ENCODE results near the gene PIK3R5.

PIK3R5 gene

DNA sequence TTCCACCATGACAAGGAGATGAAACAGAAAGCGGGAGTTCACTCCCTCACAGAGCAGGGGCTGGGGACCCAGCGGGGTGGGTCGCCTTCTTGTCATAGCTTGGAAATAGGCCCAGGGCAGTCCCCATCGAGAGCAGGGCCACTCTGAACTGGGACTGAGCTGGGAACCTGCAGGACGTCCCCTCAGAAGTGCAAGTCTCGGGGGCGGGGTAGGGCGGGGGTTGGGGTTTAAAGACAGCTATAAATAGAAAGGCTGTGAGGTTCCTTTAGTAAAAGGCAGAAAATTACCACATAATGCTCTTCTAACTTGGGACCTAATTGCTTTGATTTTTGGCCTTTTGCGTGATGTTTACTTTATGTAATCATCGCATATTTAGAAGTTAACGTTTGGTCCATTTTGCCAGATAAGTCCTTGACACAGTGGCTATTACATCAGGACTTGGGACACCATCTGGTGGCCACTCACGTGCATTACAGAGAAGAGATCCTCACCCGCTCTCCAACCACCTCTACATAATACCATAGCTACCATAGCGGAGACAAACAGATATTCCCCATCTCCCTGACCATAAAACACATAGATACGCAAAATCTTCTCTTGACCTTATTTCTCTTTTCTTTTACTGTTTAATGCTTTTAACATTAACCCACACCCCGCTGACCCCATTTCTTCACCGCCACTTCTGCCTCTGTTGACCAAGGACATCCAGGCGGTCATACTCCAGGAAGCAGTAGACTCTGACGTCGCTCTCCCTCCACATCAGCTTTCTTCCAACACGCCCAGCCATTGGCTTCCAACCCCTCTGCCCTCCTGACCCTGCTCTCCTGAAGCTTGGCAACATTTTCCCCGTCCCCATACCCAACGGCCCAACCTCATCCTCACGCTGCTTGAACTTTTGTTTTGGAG, 70.6 kb downstream of the PIK3R5 start:
- no peak for TF ChIP-seq TCF12 (IDR thresholded peaks at IDR 0.05; ENCODE audit: low read depth)
- TF ChIP-seq RAD21 (IDR thresholded peaks at IDR 0.05; ENCODE audit: low read depth), result peak; percentile 74

DNA sequence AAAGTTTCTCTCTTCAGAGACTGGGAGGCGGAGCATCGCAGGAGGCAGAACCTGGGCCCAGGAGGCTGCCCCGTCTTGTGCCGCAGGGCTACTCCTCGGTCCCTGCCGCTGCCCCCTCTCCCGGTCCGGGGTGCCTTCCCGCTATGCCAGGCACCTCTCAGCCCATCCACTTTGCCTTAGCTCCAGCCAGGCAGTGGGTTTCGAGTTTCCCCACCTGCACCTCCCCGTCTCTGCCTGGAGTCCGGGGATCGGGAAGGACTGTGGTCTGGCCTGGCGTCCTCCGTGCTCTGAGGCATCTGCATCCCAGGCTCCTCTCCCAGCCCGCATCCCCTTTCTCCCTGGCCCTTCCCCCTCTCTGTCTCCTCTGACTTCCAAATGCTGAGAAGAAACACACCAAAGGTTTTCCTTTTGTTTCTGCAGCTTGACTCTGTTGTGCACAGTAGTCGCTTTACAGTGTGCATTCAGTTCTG, 71.3 kb downstream of the PIK3R5 start:
- TF ChIP-seq TEAD4 (IDR thresholded peaks at IDR 0.05) (no peak), TAF1 (IDR thresholded peaks at IDR 0.05; ENCODE audit: low read depth) (no peak), TCF12 (IDR thresholded peaks at IDR 0.05; ENCODE audit: low read depth) (no peak), NFIC (IDR thresholded peaks at IDR 0.05) (no peak), ZBTB7A (IDR thresholded peaks at IDR 0.05; ENCODE audit: low read depth) (no peak), YY1 (IDR thresholded peaks at IDR 0.05; ENCODE audit: low read depth) (no peak), CEBPB (IDR thresholded peaks at IDR 0.05) (no peak), EP300 (IDR thresholded peaks at IDR 0.05; ENCODE audit: borderline replicate concordance) (no peak), CREB1 (IDR thresholded peaks at IDR 0.05; ENCODE audit: low read depth) (no peak), RAD21 (IDR thresholded peaks at IDR 0.05; ENCODE audit: low read depth) (no peak), EGR1 (IDR thresholded peaks at IDR 0.05) (no peak)
- TF ChIP-seq, protein P1, sequence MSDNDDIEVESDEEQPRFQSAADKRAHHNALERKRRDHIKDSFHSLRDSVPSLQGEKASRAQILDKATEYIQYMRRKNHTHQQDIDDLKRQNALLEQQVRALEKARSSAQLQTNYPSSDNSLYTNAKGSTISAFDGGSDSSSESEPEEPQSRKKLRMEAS (IDR thresholded peaks at IDR 0.05), result no peak
- TF ChIP-seq, protein P2, sequence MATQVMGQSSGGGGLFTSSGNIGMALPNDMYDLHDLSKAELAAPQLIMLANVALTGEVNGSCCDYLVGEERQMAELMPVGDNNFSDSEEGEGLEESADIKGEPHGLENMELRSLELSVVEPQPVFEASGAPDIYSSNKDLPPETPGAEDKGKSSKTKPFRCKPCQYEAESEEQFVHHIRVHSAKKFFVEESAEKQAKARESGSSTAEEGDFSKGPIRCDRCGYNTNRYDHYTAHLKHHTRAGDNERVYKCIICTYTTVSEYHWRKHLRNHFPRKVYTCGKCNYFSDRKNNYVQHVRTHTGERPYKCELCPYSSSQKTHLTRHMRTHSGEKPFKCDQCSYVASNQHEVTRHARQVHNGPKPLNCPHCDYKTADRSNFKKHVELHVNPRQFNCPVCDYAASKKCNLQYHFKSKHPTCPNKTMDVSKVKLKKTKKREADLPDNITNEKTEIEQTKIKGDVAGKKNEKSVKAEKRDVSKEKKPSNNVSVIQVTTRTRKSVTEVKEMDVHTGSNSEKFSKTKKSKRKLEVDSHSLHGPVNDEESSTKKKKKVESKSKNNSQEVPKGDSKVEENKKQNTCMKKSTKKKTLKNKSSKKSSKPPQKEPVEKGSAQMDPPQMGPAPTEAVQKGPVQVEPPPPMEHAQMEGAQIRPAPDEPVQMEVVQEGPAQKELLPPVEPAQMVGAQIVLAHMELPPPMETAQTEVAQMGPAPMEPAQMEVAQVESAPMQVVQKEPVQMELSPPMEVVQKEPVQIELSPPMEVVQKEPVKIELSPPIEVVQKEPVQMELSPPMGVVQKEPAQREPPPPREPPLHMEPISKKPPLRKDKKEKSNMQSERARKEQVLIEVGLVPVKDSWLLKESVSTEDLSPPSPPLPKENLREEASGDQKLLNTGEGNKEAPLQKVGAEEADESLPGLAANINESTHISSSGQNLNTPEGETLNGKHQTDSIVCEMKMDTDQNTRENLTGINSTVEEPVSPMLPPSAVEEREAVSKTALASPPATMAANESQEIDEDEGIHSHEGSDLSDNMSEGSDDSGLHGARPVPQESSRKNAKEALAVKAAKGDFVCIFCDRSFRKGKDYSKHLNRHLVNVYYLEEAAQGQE (IDR thresholded peaks at IDR 0.05; ENCODE audit: low read depth), result no peak

DNA sequence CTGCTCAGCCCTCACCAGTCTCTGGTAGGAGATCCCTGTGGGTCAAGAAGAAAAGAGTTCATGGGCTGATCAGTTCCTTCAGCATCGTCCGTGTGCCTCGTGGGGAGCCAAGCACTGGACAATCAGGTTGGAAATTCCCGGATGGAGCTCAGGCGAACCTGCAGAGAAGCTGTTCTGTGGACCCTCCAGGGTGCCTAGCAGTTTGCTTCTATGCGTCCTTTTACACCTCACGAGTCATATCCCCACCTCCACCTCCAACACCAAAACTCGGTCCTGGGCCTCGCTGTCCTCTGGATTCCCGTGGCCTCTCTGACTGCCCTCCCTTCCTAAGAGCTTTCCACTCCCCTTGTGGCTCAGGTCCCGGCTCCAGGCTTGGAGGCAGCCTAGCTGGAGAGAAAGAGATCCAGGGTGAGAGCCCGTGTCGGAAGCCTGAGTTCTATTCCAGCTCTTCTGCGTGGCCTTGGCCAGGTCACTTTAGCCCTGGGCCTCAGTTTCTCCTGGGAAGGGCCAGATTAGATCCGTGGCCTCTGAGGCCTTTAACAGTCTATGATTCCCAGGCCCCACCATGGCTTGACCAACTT, 71.8 kb downstream of the PIK3R5 start:
- no peak for TF ChIP-seq TAF1 (IDR thresholded peaks at IDR 0.05; ENCODE audit: low read depth)
- no peak for TF ChIP-seq EP300 (IDR thresholded peaks at IDR 0.05; ENCODE audit: borderline replicate concordance)
- TF ChIP-seq CEBPB (IDR thresholded peaks at IDR 0.05), result no peak
- TF ChIP-seq EGR1 (IDR thresholded peaks at IDR 0.05), result no peak
- no peak for TF ChIP-seq ZBTB7A (IDR thresholded peaks at IDR 0.05; ENCODE audit: low read depth)

DNA sequence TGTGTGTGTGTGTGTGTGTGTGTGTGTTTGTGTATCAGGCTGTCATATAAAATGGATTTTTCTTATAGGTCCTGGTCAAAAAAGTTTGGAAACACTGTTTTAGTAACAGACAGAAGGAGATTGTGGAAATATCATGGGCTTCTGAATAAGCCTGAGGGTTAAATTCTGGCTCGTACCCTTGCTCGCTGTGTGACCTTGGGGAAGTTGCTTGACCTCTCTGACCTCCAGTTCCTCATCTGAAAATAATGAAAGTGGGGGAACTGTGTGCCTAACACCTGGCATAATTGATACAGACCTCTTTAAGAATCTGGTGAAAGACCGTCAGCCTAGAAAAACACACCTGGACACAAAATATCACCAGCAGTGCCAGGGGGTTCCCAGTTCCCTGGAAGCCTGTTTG, 72.4 kb downstream of the PIK3R5 start:
- TF ChIP-seq ZBTB7A (IDR thresholded peaks at IDR 0.05; ENCODE audit: low read depth) (no peak), EP300 (IDR thresholded peaks at IDR 0.05; ENCODE audit: borderline replicate concordance) (no peak), FOXM1 (IDR thresholded peaks at IDR 0.05; ENCODE audit: borderline replicate concordance, low read depth) (no peak), TAF1 (IDR thresholded peaks at IDR 0.05; ENCODE audit: low read depth) (no peak), EGR1 (IDR thresholded peaks at IDR 0.05) (no peak), NFIC (IDR thresholded peaks at IDR 0.05) (no peak), CREB1 (IDR thresholded peaks at IDR 0.05; ENCODE audit: low read depth) (no peak), YY1 (IDR thresholded peaks at IDR 0.05; ENCODE audit: low read depth) (no peak), TEAD4 (IDR thresholded peaks at IDR 0.05) (no peak), CEBPB (IDR thresholded peaks at IDR 0.05) (no peak), RAD21 (IDR thresholded peaks at IDR 0.05; ENCODE audit: low read depth) (no peak), TCF12 (IDR thresholded peaks at IDR 0.05; ENCODE audit: low read depth) (no peak)
- TF ChIP-seq, protein P2 (IDR thresholded peaks at IDR 0.05; ENCODE audit: low read depth), result no peak
- TF ChIP-seq, protein P3, sequence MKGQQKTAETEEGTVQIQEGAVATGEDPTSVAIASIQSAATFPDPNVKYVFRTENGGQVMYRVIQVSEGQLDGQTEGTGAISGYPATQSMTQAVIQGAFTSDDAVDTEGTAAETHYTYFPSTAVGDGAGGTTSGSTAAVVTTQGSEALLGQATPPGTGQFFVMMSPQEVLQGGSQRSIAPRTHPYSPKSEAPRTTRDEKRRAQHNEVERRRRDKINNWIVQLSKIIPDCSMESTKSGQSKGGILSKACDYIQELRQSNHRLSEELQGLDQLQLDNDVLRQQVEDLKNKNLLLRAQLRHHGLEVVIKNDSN (IDR thresholded peaks at IDR 0.05), result no peak
- TF ChIP-seq, protein P1 (IDR thresholded peaks at IDR 0.05), result no peak

DNA sequence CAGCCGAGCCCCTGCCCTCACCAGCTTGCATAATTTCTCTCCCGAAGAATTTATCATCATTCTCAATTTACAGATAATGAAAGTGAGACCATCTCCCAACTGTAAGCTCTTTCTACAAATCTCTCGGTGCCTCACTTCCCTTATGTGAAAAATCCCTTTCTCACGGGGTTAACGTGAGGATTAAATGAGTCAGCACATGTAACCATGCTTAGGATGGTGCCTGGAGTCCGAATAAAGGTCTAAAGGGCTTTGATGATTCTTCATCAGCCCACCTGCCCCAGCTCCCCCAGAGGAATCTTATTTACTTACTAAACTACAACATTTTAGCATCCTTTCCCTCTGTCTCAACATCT, 73.2 kb downstream of the PIK3R5 start:
- TF ChIP-seq TCF12 (IDR thresholded peaks at IDR 0.05; ENCODE audit: low read depth), result no peak
- TF ChIP-seq NFIC (IDR thresholded peaks at IDR 0.05), result no peak
- TF ChIP-seq FOXM1 (IDR thresholded peaks at IDR 0.05; ENCODE audit: borderline replicate concordance, low read depth), result no peak
- TF ChIP-seq CREB1 (IDR thresholded peaks at IDR 0.05; ENCODE audit: low read depth), result no peak
- no peak for TF ChIP-seq EGR1 (IDR thresholded peaks at IDR 0.05)
- TF ChIP-seq YY1 (IDR thresholded peaks at IDR 0.05; ENCODE audit: low read depth), result no peak
- TF ChIP-seq, protein P2 (IDR thresholded peaks at IDR 0.05; ENCODE audit: low read depth), result no peak
- no peak for TF ChIP-seq TEAD4 (IDR thresholded peaks at IDR 0.05)
- no peak for TF ChIP-seq TAF1 (IDR thresholded peaks at IDR 0.05; ENCODE audit: low read depth)
- TF ChIP-seq, protein P1 (IDR thresholded peaks at IDR 0.05), result no peak
- no peak for TF ChIP-seq ZBTB7A (IDR thresholded peaks at IDR 0.05; ENCODE audit: low read depth)
- TF ChIP-seq RAD21 (IDR thresholded peaks at IDR 0.05; ENCODE audit: low read depth), result no peak
- TF ChIP-seq, protein P3 (IDR thresholded peaks at IDR 0.05), result no peak
- no peak for TF ChIP-seq CEBPB (IDR thresholded peaks at IDR 0.05)
- TF ChIP-seq EP300 (IDR thresholded peaks at IDR 0.05; ENCODE audit: borderline replicate concordance), result no peak

Data from Ishikawa (cell line).